ENCODE measurements around the gene PCNT. TPM values are rescaled to one million over a fixed set of nuclear protein-coding genes. Genes with fewer than 3 reads are reported as not detected.
A peak's percentile ranks its signal among the peaks of the same experiment; 100 is the strongest.

Gene PCNT
- total and polyA plus RNA-seq, 2 of the 4 experiments (the other 2 are of a cell fraction) = 10.0 to 19.4 TPM

DNA sequence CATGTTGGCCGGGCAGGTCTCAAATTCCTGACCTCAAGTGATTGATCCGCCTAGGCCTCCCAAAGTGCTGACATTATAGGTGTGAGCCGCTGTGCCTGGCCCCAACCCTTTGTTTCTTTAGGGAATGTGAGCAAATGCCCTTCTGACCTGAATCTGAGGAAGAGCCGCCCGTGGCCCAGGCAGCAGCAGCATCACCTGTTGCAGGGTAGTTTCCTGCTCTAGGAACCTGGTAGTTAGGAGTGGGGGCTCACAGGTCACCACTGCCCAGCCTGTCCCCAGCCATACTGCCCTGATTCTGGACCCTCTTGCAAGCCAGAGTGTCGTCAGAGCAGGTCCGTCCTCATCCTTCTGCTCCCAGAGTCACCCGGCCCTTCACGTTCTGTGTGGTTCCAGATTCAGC is 24.8 kb upstream of the PCNT start:
- H3K14ac ChIP-seq (replicated peaks; ENCODE audit: low read depth, low read length) = no peak overlapping the region
- no peak overlapping the region for H4K91ac ChIP-seq (ENCODE audit: insufficient read depth, low read depth, low read length)
- H3K27ac ChIP-seq (ENCODE audit: insufficient read depth, low read length) = no peak overlapping the region
- peak overlapping the region; percentile 58 for H2AFZ ChIP-seq (replicated peaks; ENCODE audit: low read length, poor library complexity)
- no peak overlapping the region for H3K23ac ChIP-seq (ENCODE audit: low read depth, low read length)
- no peaks in the 10 kb centered on the region for H3K27me3 ChIP-seq (ENCODE audit: control insufficient read depth, insufficient read depth, low read length)
- no peak overlapping the region for H4K5ac ChIP-seq (ENCODE audit: low read depth, low read length)
- H3K9me3 ChIP-seq (ENCODE audit: control insufficient read depth, insufficient read depth, low read length) = no peaks in the 10 kb centered on the region
- H3K9ac ChIP-seq (ENCODE audit: low read depth, low read length) = no peak overlapping the region
- peaks cover 3% of the 10 kb centered on the region; the same call in 1 of the 2 replicates for H3K36me3 ChIP-seq (ENCODE audit: control insufficient read depth, insufficient read depth, low read length)
- in situ Hi-C loops (cut with MboI; ENCODE audit: low sequenced_read_pairs) = no loop called here
- ChIA-PET CTCF (no interaction called here), POLR2A (ENCODE audit: unreplicated experiment) (no interaction called here)
- no peak overlapping the region for H4K8ac ChIP-seq (ENCODE audit: low read depth in 2 of 2, low read length in 2 of 2)
- no peak overlapping the region for H3K4ac ChIP-seq (ENCODE audit: low read depth, low read length)
- no peak overlapping the region for H2BK20ac ChIP-seq (ENCODE audit: low read depth, low read length)
- H3K56ac ChIP-seq (ENCODE audit: extremely low read depth, insufficient read depth, low read length) = no peak overlapping the region
- no peak for ATAC-seq (ENCODE audit: low read depth)
- H3K18ac ChIP-seq (ENCODE audit: low read depth, low read length) = no peak overlapping the region
- H4K20me1 ChIP-seq (ENCODE audit: insufficient read depth, low read length) = no peaks in the 10 kb centered on the region; the same call in 1 of the 2 replicates
- no peaks in the 10 kb centered on the region; the same call in 1 of the 2 replicates for H3K9me1 ChIP-seq (ENCODE audit: insufficient read depth, low read length)
- H2BK120ac ChIP-seq (ENCODE audit: low read depth, low read length) = no peak overlapping the region
- no peak overlapping the region for H2BK15ac ChIP-seq (ENCODE audit: low read depth, low read length)
- TF ChIP-seq MAZ (IDR thresholded peaks at IDR 0.05; ENCODE audit: borderline replicate concordance, low read depth, low read length) (no peak), CEBPB (IDR thresholded peaks at IDR 0.05; ENCODE audit: low read depth, low read length) (no peak), BHLHE40 (IDR thresholded peaks at IDR 0.05; ENCODE audit: low read depth, low read length) (no peak), RAD21 (IDR thresholded peaks at IDR 0.05; ENCODE audit: low read length) (no peak), RFX5 (IDR thresholded peaks at IDR 0.05; ENCODE audit: low read depth, low read length) (no peak), FOS (IDR thresholded peaks at IDR 0.05; ENCODE audit: low read depth, low read length) (no peak), CHD1 (IDR thresholded peaks at IDR 0.05; ENCODE audit: low read depth, low read length) (no peak), RCOR1 (IDR thresholded peaks at IDR 0.05; ENCODE audit: insufficient replicate concordance, low read length) (no peak), MAFK (IDR thresholded peaks at IDR 0.05; ENCODE audit: low read depth, low read length) (no peak), POLR2A (IDR thresholded peaks at IDR 0.05; ENCODE audit: low read depth, low read length) (no peak), MXI1 (IDR thresholded peaks at IDR 0.05; ENCODE audit: borderline replicate concordance, low read depth, low read length) (no peak), NFE2L2 (IDR thresholded peaks at IDR 0.05; ENCODE audit: low read depth, low read length) (no peak), SMC3 (IDR thresholded peaks at IDR 0.05; ENCODE audit: low read depth, low read length) (no peak)
- TF ChIP-seq, protein P1, sequence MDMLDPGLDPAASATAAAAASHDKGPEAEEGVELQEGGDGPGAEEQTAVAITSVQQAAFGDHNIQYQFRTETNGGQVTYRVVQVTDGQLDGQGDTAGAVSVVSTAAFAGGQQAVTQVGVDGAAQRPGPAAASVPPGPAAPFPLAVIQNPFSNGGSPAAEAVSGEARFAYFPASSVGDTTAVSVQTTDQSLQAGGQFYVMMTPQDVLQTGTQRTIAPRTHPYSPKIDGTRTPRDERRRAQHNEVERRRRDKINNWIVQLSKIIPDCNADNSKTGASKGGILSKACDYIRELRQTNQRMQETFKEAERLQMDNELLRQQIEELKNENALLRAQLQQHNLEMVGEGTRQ (IDR thresholded peaks at IDR 0.05; ENCODE audit: low read depth, low read length) = no peak
- TF ChIP-seq, protein P2, sequence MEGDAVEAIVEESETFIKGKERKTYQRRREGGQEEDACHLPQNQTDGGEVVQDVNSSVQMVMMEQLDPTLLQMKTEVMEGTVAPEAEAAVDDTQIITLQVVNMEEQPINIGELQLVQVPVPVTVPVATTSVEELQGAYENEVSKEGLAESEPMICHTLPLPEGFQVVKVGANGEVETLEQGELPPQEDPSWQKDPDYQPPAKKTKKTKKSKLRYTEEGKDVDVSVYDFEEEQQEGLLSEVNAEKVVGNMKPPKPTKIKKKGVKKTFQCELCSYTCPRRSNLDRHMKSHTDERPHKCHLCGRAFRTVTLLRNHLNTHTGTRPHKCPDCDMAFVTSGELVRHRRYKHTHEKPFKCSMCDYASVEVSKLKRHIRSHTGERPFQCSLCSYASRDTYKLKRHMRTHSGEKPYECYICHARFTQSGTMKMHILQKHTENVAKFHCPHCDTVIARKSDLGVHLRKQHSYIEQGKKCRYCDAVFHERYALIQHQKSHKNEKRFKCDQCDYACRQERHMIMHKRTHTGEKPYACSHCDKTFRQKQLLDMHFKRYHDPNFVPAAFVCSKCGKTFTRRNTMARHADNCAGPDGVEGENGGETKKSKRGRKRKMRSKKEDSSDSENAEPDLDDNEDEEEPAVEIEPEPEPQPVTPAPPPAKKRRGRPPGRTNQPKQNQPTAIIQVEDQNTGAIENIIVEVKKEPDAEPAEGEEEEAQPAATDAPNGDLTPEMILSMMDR (conservative IDR thresholded peaks at IDR 0.05; ENCODE audit: low read depth, low read length) = no peak
- TF ChIP-seq, protein P3, sequence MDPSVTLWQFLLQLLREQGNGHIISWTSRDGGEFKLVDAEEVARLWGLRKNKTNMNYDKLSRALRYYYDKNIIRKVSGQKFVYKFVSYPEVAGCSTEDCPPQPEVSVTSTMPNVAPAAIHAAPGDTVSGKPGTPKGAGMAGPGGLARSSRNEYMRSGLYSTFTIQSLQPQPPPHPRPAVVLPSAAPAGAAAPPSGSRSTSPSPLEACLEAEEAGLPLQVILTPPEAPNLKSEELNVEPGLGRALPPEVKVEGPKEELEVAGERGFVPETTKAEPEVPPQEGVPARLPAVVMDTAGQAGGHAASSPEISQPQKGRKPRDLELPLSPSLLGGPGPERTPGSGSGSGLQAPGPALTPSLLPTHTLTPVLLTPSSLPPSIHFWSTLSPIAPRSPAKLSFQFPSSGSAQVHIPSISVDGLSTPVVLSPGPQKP (IDR thresholded peaks at IDR 0.05; ENCODE audit: borderline replicate concordance, low read depth, low read length) = no peak
- H2BK5ac ChIP-seq (ENCODE audit: low read depth, low read length, poor library complexity, severe bottlenecking) = no peak overlapping the region
- WGBS, 2 experiments (ENCODE audit: extremely low coverage in 2 of 2, insufficient read length in 1 of 2) = 82% methylated on average over 3 of the region's 9 CpGs; no CpG with 5 or more reads in 1 of the 2 experiments
- dilution Hi-C loops (cut with HindIII; ENCODE audit: low sequenced_read_pairs, unreplicated experiment) = no loop called here
- intact Hi-C loops (cut with micrococcal nuclease) = no loop called here
- no peak for DNase-seq
- H3K79me1 ChIP-seq (ENCODE audit: low read depth in 1 of 2, low read length in 2 of 2) = 0 out of 4 replicates have a peak, but pooled peaks cover 0 to 3% of the 10 kb centered on the region in 2 experiments
- no peak overlapping the region for H3K4me3 ChIP-seq (ENCODE audit: insufficient read depth, low read depth, low read length)
- no TSS peak for BruUV-seq (replicated peaks)
- no peak overlapping the region for H3K4me2 ChIP-seq (ENCODE audit: low read depth, low read length)
- H3K4me1 ChIP-seq (ENCODE audit: control insufficient read depth, insufficient read depth, low read length) = peaks cover 11% of the 10 kb centered on the region
- no peak overlapping the region for H2AK5ac ChIP-seq (ENCODE audit: low read depth, low read length)
- H2AK9ac ChIP-seq (replicated peaks; ENCODE audit: low read depth, low read length, poor library complexity) = peak overlapping the region; percentile 50
